HUES64 (cell line): ENCODE measurements around the gene AMPH.

ENCODE experiments used
- H3K27ac ChIP-seq: 2 replicates; pipeline ENCODE4 v1.7.0; 2013; ENCODE audit warnings: low read depth, low read length, inconsistent platforms
- H3K27me3 ChIP-seq: 2 replicates; pipeline ENCODE4 v1.6.1; 2013; ENCODE audit warnings: mild to moderate bottlenecking, low read length; ENCODE audit not compliant: insufficient read depth
- H3K36me3 ChIP-seq: 2 replicates; pipeline ENCODE4 v1.6.1; 2013; ENCODE audit warnings: mild to moderate bottlenecking, low read length; ENCODE audit not compliant: insufficient read depth
- H3K4me1 ChIP-seq: 2 replicates; pipeline ENCODE4 v1.6.1; 2013; ENCODE audit warnings: mild to moderate bottlenecking, low read length, moderate library complexity; ENCODE audit not compliant: insufficient read depth
- H3K4me3 ChIP-seq: 2 replicates; pipeline ENCODE4 v1.5.1; 2013; ENCODE audit warnings: mild to moderate bottlenecking, low read length, moderate library complexity
- H3K9ac ChIP-seq: 2 replicates; pipeline ENCODE4 v1.6.1; 2013; ENCODE audit warnings: mild to moderate bottlenecking, low read depth, low read length
- H3K9me3 ChIP-seq: 2 replicates; pipeline ENCODE4 v1.6.1; 2013; ENCODE audit warnings: low read depth, low read length; ENCODE audit not compliant: insufficient read depth
- WGBS: fragments of 150-250, 120-280 bp; methylation state at CpG from one replicate; pipeline ENCODE4 v1.1.7; 2013; ENCODE audit warnings: missing lambda C conversion rate; 5-methylcytosine and 5-hydroxymethylcytosine counted together

AMPH gene

GRCh38 chr7:38502848-38503247 lies 128.3 kb downstream of the AMPH start:
- H3K9ac ChIP-seq: no peak overlapping the region
- H3K4me3 ChIP-seq: no peak overlapping the region
- 86% methylated on average over 5 of the region's 6 CpGs for WGBS
- H3K27me3 ChIP-seq: no peaks in the 10 kb centered on the region
- no peaks in the 10 kb centered on the region for H3K4me1 ChIP-seq
- H3K36me3 ChIP-seq: no peaks in the 10 kb centered on the region
- no peaks in the 10 kb centered on the region for H3K9me3 ChIP-seq
- H3K27ac ChIP-seq: no peak overlapping the region

GRCh38 chr7:38502289-38502688 lies 128.9 kb downstream of the AMPH start:
- H3K4me3 ChIP-seq: no peak overlapping the region
- no peaks in the 10 kb centered on the region for H3K4me1 ChIP-seq
- H3K9me3 ChIP-seq: no peaks in the 10 kb centered on the region
- H3K27ac ChIP-seq: no peak overlapping the region
- H3K9ac ChIP-seq: no peak overlapping the region
- WGBS: 93% methylated on average over 4 of the region's 4 CpGs
- no peaks in the 10 kb centered on the region for H3K27me3 ChIP-seq
- H3K36me3 ChIP-seq: no peaks in the 10 kb centered on the region

- WGBS: 91% methylated on average over 2 of the region's 2 CpGs
- H3K27ac ChIP-seq: no peak overlapping the region
Measured at GRCh38 chr7:38492010-38492409, 139.2 kb downstream of the AMPH start.

GRCh38 chr7:38482521-38482920 lies 148.7 kb downstream of the AMPH start:
- Histone ChIP-seq H3K9ac (no peak overlapping the region), H3K9me3 (no peaks in the 10 kb centered on the region), H3K36me3 (no peaks in the 10 kb centered on the region), H3K27me3 (no peaks in the 10 kb centered on the region), H3K4me3 (no peak overlapping the region), H3K4me1 (no peaks in the 10 kb centered on the region), H3K27ac (no peak overlapping the region)
- WGBS: no CpG with 5 or more reads among the region's 1 CpG

More at GRCh38 chr7:38492010-38492409, 139.2 kb downstream of the AMPH start:
- no peaks in the 10 kb centered on the region for H3K27me3 ChIP-seq
- H3K9me3 ChIP-seq: no peaks in the 10 kb centered on the region
- H3K9ac ChIP-seq: no peak overlapping the region
- H3K4me1 ChIP-seq: 0 out of 2 replicates have a peak, but pooled peaks cover 3% of the 10 kb centered on the region
- H3K4me3 ChIP-seq: no peak overlapping the region
- H3K36me3 ChIP-seq: no peaks in the 10 kb centered on the region

GRCh38 chr7:38481401-38481800 lies 149.8 kb downstream of the AMPH start:
- no peaks in the 10 kb centered on the region for H3K9me3 ChIP-seq
- H3K9ac ChIP-seq: no peak overlapping the region
- H3K36me3 ChIP-seq: no peaks in the 10 kb centered on the region
- H3K27me3 ChIP-seq: no peaks in the 10 kb centered on the region
- WGBS: 98% methylated on average over 2 of the region's 2 CpGs
- no peaks in the 10 kb centered on the region for H3K4me1 ChIP-seq
- H3K4me3 ChIP-seq: no peak overlapping the region
- H3K27ac ChIP-seq: no peak overlapping the region

GRCh38 chr7:38478404-38478803 lies 152.8 kb downstream of the AMPH start:
- Histone ChIP-seq H3K9ac (no peak overlapping the region), H3K27ac (no peak overlapping the region), H3K27me3 (no peaks in the 10 kb centered on the region), H3K36me3 (no peaks in the 10 kb centered on the region), H3K4me3 (no peak overlapping the region), H3K4me1 (no peaks in the 10 kb centered on the region), H3K9me3 (no peaks in the 10 kb centered on the region)
- WGBS: 75% methylated on average over 2 of the region's 3 CpGs

GRCh38 chr7:38477333-38477732 lies 153.8 kb downstream of the AMPH start:
- no peaks in the 10 kb centered on the region for H3K9me3 ChIP-seq
- no peak overlapping the region for H3K4me3 ChIP-seq
- H3K36me3 ChIP-seq: no peaks in the 10 kb centered on the region
- H3K27me3 ChIP-seq: no peaks in the 10 kb centered on the region
- no peak overlapping the region for H3K9ac ChIP-seq
- no peak overlapping the region for H3K27ac ChIP-seq
- H3K4me1 ChIP-seq: no peaks in the 10 kb centered on the region
- WGBS: 88% methylated on average over 1 of the region's 1 CpG

- Histone ChIP-seq H3K27me3 (no peaks in the 10 kb centered on the region), H3K4me1 (no peaks in the 10 kb centered on the region), H3K4me3 (no peak overlapping the region), H3K9me3 (no peaks in the 10 kb centered on the region), H3K36me3 (no peaks in the 10 kb centered on the region), H3K9ac (no peak overlapping the region), H3K27ac (no peak overlapping the region)
- WGBS: 92% methylated on average over 6 of the region's 6 CpGs
Measured at GRCh38 chr7:38476764-38477163, 154.4 kb downstream of the AMPH start.

- no peaks in the 10 kb centered on the region for H3K9me3 ChIP-seq
- H3K36me3 ChIP-seq: no peaks in the 10 kb centered on the region
- no peaks in the 10 kb centered on the region for H3K27me3 ChIP-seq
- H3K4me3 ChIP-seq: no peak overlapping the region
- 91% methylated on average over 6 of the region's 6 CpGs for WGBS
- no peak overlapping the region for H3K27ac ChIP-seq
- H3K9ac ChIP-seq: no peak overlapping the region
- H3K4me1 ChIP-seq: no peaks in the 10 kb centered on the region
Measured at GRCh38 chr7:38465956-38466355, 165.2 kb downstream of the AMPH start.

- Histone ChIP-seq H3K36me3 (no peaks in the 10 kb centered on the region), H3K27me3 (no peaks in the 10 kb centered on the region), H3K27ac (no peak overlapping the region), H3K4me1 (no peaks in the 10 kb centered on the region), H3K9ac (no peak overlapping the region), H3K9me3 (no peaks in the 10 kb centered on the region), H3K4me3 (no peak overlapping the region)
- WGBS: 90% methylated on average over 8 of the region's 8 CpGs
Measured at GRCh38 chr7:38463277-38464225, 167.6 kb downstream of the AMPH start.

GRCh38 chr7:38462819-38463218 lies 168.4 kb downstream of the AMPH start:
- H3K9me3 ChIP-seq: no peaks in the 10 kb centered on the region
- no peaks in the 10 kb centered on the region for H3K4me1 ChIP-seq
- no peak overlapping the region for H3K9ac ChIP-seq
- no peak overlapping the region for H3K27ac ChIP-seq
- no peak overlapping the region for H3K4me3 ChIP-seq
- WGBS: 96% methylated on average over 11 of the region's 11 CpGs
- no peaks in the 10 kb centered on the region for H3K27me3 ChIP-seq
- H3K36me3 ChIP-seq: no peaks in the 10 kb centered on the region
